Esophagus muscularis mucosa (tissue), 4 donors: ENCODE data around the gene FERMT2.

ENCODE experiments used
- EP300 ChIP-seq: sonication (generic); formaldehyde crosslinking; IDR thresholded peaks from one replicate; pipeline ENCODE4 v1.6.1; 2017; ENCODE audit warnings: antibody characterized with exemption
- POLR2A ChIP-seq: fragments of 450-650 bp; IDR thresholded peaks from one replicate; pipeline ENCODE4 v1.6.1; 2017; ENCODE audit warnings: antibody characterized with exemption, moderate library complexity, mild to moderate bottlenecking, low read depth
- POLR2AphosphoS5 ChIP-seq, 2 donors: sonication (generic); formaldehyde crosslinking; IDR thresholded peaks; one replicate each; pipeline ENCODE4 v1.6.1; 2017; ENCODE audit warnings: antibody characterized with exemption in 2 of 2
- TF ChIP-seq, protein P1 (sequence below), 3 experiments: fragments of 200-600 bp in 2 of 3; fragments of 450-650 bp in 1 of 3; sonication (generic) in 2 of 3; IDR thresholded peaks; one replicate each; pipeline ENCODE4 v1.5.1; 2017 to 2019; ENCODE audit warnings: antibody characterized with exemption in 3 of 3, mild to moderate bottlenecking in 2 of 3, moderate library complexity in 1 of 3

DNA sequence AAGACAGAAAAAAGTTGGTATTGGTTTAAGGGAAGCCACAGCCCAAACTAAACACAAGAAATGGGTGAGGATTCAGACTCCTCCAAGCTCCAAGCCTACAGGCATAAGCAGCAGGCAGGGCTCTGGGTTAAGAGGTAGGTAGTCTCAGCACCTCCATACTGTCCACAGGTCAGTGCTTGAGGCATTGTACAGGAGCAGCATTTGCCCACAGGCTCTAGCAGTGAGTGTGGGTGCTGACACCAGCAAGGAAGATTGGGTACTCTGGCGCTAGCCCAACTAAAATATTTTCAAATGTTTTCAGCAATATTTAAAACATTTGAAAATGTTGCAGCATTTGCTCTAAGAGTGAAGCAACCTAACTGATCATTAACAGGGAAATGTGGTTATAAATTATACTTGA is 33.1 kb downstream of the FERMT2 start:
- TF ChIP-seq POLR2A: no peak
- TF ChIP-seq, protein P1, sequence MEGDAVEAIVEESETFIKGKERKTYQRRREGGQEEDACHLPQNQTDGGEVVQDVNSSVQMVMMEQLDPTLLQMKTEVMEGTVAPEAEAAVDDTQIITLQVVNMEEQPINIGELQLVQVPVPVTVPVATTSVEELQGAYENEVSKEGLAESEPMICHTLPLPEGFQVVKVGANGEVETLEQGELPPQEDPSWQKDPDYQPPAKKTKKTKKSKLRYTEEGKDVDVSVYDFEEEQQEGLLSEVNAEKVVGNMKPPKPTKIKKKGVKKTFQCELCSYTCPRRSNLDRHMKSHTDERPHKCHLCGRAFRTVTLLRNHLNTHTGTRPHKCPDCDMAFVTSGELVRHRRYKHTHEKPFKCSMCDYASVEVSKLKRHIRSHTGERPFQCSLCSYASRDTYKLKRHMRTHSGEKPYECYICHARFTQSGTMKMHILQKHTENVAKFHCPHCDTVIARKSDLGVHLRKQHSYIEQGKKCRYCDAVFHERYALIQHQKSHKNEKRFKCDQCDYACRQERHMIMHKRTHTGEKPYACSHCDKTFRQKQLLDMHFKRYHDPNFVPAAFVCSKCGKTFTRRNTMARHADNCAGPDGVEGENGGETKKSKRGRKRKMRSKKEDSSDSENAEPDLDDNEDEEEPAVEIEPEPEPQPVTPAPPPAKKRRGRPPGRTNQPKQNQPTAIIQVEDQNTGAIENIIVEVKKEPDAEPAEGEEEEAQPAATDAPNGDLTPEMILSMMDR (IDR thresholded peaks at IDR 0.05): no peak
- TF ChIP-seq POLR2AphosphoS5 (IDR thresholded peaks at IDR 0.05): peak in 1 of 2 donors; percentile 12
- TF ChIP-seq EP300: no peak
